Measurements from ENCODE around the gene IGSF8. TPM values are rescaled to one million over a fixed set of nuclear protein-coding genes. Genes with fewer than 3 reads are reported as not detected.

The IGSF8 gene
- total RNA-seq, 1 donor from 2014 or later, result 32.9 TPM

DNA sequence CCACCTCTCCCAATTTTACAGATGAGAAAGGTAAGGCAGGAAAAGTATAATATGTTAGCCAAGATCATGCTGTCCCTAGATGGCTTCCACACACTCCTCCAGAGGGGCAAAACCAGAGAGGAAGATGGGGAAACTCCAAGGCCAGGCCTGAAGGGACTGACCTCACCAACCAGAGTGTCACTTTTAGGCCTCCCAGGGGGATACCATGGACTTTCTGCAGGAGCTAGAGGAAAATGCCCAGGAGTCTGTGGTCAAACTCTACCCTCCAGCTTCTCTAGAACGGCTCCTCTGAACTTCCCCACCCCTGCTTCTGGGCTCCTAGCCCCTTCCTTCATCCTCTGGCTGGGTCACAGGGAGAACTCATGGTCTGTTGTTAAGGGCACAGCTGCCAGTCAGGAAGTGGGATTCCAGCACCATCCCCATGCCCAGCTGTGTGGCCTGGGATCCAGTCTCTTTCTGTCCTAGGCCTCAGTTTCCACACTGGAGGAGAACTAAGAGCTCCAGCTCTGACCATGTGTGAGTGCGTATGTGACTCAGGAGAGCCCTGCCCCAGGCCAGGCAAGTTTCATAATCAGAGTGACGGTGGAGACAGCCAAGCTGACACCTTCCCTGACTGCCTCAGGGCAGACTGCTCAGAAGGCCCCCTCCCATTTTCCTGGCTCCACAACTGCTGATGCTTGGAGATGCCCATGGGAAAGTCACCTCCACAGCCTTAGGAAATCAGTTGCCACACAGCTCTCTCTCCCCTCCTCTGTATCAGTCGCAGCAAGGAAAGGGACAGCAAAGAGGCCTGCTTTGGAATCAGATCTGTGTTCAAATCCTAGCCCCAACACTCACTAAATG lies 1.9 kb downstream of the IGSF8 start:
- no peaks in the 10 kb centered on the region for H3K27me3 ChIP-seq (ENCODE audit: control insufficient read depth, insufficient read depth, low read length)
- H3K36me3 ChIP-seq (ENCODE audit: control insufficient read depth, insufficient read depth, low read length), result peaks cover 1% of the 10 kb centered on the region
- DNase-seq (ENCODE audit: low read depth), result no peak
- no peak overlapping the region for H3K4me3 ChIP-seq (ENCODE audit: low read depth, low read length)
- TF ChIP-seq, protein P1, sequence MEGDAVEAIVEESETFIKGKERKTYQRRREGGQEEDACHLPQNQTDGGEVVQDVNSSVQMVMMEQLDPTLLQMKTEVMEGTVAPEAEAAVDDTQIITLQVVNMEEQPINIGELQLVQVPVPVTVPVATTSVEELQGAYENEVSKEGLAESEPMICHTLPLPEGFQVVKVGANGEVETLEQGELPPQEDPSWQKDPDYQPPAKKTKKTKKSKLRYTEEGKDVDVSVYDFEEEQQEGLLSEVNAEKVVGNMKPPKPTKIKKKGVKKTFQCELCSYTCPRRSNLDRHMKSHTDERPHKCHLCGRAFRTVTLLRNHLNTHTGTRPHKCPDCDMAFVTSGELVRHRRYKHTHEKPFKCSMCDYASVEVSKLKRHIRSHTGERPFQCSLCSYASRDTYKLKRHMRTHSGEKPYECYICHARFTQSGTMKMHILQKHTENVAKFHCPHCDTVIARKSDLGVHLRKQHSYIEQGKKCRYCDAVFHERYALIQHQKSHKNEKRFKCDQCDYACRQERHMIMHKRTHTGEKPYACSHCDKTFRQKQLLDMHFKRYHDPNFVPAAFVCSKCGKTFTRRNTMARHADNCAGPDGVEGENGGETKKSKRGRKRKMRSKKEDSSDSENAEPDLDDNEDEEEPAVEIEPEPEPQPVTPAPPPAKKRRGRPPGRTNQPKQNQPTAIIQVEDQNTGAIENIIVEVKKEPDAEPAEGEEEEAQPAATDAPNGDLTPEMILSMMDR (IDR thresholded peaks at IDR 0.05; ENCODE audit: insufficient read depth, low read length, poor library complexity, severe bottlenecking), result no peak

DNA sequence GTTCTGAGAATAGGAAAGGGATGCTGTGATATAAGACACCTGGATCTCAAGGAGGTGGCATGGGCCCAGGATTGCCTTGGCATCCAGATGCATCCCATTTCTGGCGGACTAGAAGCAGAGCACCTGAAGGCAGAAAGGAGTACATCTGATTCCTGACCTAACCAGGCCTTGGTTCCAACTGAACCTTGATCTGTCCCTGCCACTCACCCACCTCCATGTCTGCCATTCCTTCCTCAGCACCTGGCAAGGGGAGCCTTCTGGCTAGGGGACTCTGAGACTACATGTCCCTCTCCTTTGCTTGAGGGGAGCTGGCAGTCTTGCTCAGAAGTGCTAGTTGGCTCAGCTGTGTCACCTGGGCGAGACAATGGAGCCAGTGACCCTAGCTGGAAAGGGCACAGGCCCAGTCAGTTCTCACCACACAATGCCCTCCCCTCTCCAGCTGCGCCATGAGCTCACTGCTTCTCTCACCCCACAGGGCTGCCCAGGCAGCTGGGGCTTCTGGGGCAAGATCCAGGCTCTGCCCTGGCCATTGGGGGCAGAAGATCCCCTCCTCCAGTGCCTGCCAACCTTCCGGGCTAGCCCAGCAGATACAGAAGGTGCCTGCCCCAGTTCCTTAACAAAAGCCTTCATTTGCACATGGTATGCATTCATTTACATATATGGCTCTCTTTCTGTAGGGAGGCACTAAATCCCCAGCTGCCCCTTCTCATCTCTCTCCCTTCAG lies 2.9 kb downstream of the IGSF8 start:
- H3K27me3 ChIP-seq (ENCODE audit: control insufficient read depth, insufficient read depth, low read length), result no peaks in the 10 kb centered on the region
- H3K36me3 ChIP-seq (ENCODE audit: control insufficient read depth, insufficient read depth, low read length), result peaks cover 1% of the 10 kb centered on the region
- no peak for DNase-seq (ENCODE audit: low read depth)
- TF ChIP-seq, protein P1 (IDR thresholded peaks at IDR 0.05; ENCODE audit: insufficient read depth, low read length, poor library complexity, severe bottlenecking), result no peak
- no peak overlapping the region for H3K4me3 ChIP-seq (ENCODE audit: low read depth, low read length)

DNA sequence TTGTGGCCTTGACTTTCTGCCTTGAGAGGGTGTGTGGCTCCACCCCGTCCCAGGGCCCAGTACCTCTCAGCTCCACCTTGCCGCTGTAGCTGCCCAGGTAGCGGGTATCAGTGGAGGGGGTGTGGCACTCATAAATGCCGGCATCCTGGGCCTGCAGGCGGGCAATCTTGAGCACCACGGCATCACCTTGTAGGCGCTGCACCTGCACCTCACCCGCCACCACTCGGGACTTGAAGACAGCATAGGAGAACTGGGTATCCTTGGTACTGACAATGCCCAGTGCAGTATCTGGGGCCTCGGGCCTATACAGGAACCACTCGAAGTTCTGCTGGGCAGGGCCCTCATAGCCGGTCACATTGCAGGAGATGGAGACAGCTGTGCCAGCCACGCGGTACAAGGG lies 3.6 kb downstream of the IGSF8 start:
- no peak for DNase-seq (ENCODE audit: low read depth)
- TF ChIP-seq, protein P1 (IDR thresholded peaks at IDR 0.05; ENCODE audit: insufficient read depth, low read length, poor library complexity, severe bottlenecking), result no peak

DNA sequence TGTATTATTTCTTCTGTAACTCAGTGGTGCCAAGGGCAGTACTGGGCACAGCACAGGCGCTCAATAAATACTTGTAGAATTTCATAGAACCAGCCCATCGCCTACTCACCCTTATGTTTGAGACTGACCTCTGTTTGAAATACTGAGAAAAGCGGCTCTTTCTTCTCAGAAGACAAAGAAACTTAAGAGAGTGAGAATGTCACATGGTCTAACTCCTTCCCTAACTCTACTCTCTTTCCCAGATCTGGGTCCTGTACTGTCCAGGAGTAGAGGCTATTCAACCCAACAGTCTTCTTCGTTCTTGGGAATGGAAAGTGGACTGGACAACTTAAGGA lies 4.2 kb downstream of the IGSF8 start:
- Histone ChIP-seq H3K27me3 (ENCODE audit: control insufficient read depth, insufficient read depth, low read length) (no peaks in the 10 kb centered on the region), H3K4me3 (ENCODE audit: low read depth, low read length) (no peak overlapping the region), H3K36me3 (ENCODE audit: control insufficient read depth, insufficient read depth, low read length) (peaks cover 1% of the 10 kb centered on the region)
- TF ChIP-seq, protein P1 (IDR thresholded peaks at IDR 0.05; ENCODE audit: insufficient read depth, low read length, poor library complexity, severe bottlenecking), result no peak
- no peak for DNase-seq (ENCODE audit: low read depth)

More for the DNA sequence above, 3.6 kb downstream of the IGSF8 start:
- Histone ChIP-seq H3K4me3 (ENCODE audit: low read depth, low read length) (no peak overlapping the region), H3K27me3 (ENCODE audit: control insufficient read depth, insufficient read depth, low read length) (no peaks in the 10 kb centered on the region), H3K36me3 (ENCODE audit: control insufficient read depth, insufficient read depth, low read length) (peaks cover 1% of the 10 kb centered on the region)

DNA sequence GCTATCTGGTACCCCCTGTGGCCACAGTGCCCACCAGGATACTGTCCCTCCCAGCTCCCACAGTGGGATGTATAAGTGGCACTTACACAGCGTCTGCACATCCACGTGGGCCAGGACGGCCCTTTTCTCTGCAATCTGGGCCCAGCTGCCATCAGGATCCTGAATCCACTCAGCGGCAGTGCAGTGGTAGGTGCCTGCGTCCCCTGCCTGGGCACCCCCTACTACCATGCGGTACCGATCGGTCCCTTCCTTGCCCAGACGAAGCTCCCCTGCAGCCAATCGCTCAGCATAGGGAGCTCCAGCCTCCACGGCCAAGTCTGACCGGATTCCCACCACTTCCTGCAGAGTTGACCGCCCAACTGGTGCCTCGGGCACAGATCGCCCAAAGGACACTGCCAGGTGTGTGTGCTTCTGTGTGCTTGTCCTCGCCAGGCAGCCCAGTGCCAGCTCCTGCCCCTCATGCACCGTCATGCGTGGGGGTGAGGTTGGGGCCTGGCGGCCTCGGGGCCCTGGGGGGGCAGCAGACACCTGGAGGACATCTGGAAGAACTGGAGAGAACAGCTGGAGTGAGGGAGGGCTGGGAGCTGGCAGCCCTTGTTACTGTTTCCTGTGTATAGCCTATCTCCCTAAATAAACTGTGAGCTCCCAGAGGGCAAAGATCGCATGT lies 4.7 kb downstream of the IGSF8 start:
- no peak for DNase-seq (ENCODE audit: low read depth)
- H3K4me3 ChIP-seq (ENCODE audit: low read depth, low read length), result no peak overlapping the region
- TF ChIP-seq, protein P1 (IDR thresholded peaks at IDR 0.05; ENCODE audit: insufficient read depth, low read length, poor library complexity, severe bottlenecking), result no peak
- H3K27me3 ChIP-seq (ENCODE audit: control insufficient read depth, insufficient read depth, low read length), result no peaks in the 10 kb centered on the region
- peaks cover 1% of the 10 kb centered on the region for H3K36me3 ChIP-seq (ENCODE audit: control insufficient read depth, insufficient read depth, low read length)
